IMR-90 (cell line): Measurements from ENCODE around the gene MAPK9. TPM values are rescaled to one million over a fixed set of nuclear protein-coding genes. Genes with fewer than 3 reads are reported as not detected.

Experiments
- ATAC-seq: fragments of 200-7000 bp; cut with Tn5 transposase; 2 replicates; pipeline ENCODE4 v1.9.1; 2020; ENCODE audit warnings: low read depth, mild to moderate bottlenecking, moderate library complexity
- BruUV-seq: library from RNA; stranded (reverse); fragments of 400-500 nt; replicated peaks from 2 replicates; lab custom pipeline; 2021; lab: Mats Ljungman, UMichigan
- CTCF ChIA-PET: fragments of 300-600 bp; formaldehyde crosslinking; extraction: SDS; loops from one replicate; lab custom pipeline; 2021; ENCODE audit warnings: antibody characterized with exemption; lab: Yijun Ruan, JAX
- POLR2A ChIA-PET: fragments of 300-600 bp; sonication (Branson Sonifier 250); formaldehyde crosslinking; loops from one replicate; lab custom pipeline; 2022; ENCODE audit warnings: antibody characterized with exemption; ENCODE audit not compliant: unreplicated experiment; lab: Charles Lee
- DNase-seq: peaks from one replicate; pipeline ENCODE4 v3.0.0; 2013
- H2AFZ ChIP-seq: replicated peaks from 2 replicates; pipeline ENCODE3; 2013; ENCODE audit warnings: low read length, mild to moderate bottlenecking; ENCODE audit not compliant: poor library complexity
- H2AK5ac ChIP-seq: 2 replicates; pipeline ENCODE4 v1.6.1; 2013; ENCODE audit warnings: low read depth, low read length, inconsistent platforms
- H2AK9ac ChIP-seq: replicated peaks from 2 replicates; pipeline ENCODE3; 2013; ENCODE audit warnings: mild to moderate bottlenecking, low read depth, low read length, moderate library complexity; ENCODE audit not compliant: poor library complexity
- H2BK120ac ChIP-seq: 2 replicates; pipeline ENCODE4 v1.6.1; 2013; ENCODE audit warnings: low read depth, low read length, inconsistent platforms
- H2BK15ac ChIP-seq: 3 replicates; pipeline ENCODE4 v1.6.1; 2013; ENCODE audit warnings: low read depth, low read length, inconsistent platforms
- H2BK20ac ChIP-seq: 2 replicates; pipeline ENCODE4 v1.6.1; 2013; ENCODE audit warnings: low read depth, mild to moderate bottlenecking, inconsistent platforms, low read length, moderate library complexity
- H2BK5ac ChIP-seq: 2 replicates; pipeline ENCODE4 v1.6.1; 2013; ENCODE audit warnings: mild to moderate bottlenecking, low read depth, low read length, inconsistent platforms; ENCODE audit not compliant: poor library complexity, severe bottlenecking
- H3K14ac ChIP-seq: replicated peaks from 2 replicates; pipeline ENCODE4 v1.6.1; 2013; ENCODE audit warnings: low read depth, low read length, inconsistent platforms
- H3K18ac ChIP-seq: 2 replicates; pipeline ENCODE4 v1.6.1; 2013; ENCODE audit warnings: low read depth, low read length, control low read depth
- H3K23ac ChIP-seq: 2 replicates; pipeline ENCODE4 v1.6.1; 2013; ENCODE audit warnings: low read depth, low read length, inconsistent platforms
- H3K27ac ChIP-seq: 2 replicates; pipeline ENCODE4 v1.5.1; 2013; ENCODE audit warnings: mild to moderate bottlenecking, control low read depth, low read length; ENCODE audit not compliant: insufficient read depth
- H3K27me3 ChIP-seq: 2 replicates; pipeline ENCODE4 v1.6.1; 2013; ENCODE audit warnings: low read length; ENCODE audit not compliant: control insufficient read depth, insufficient read depth
- H3K36me3 ChIP-seq: 2 replicates; pipeline ENCODE4 v1.6.1; 2013; ENCODE audit warnings: low read length, mixed read lengths; ENCODE audit not compliant: control insufficient read depth, insufficient read depth
- H3K4ac ChIP-seq: 2 replicates; pipeline ENCODE4 v1.6.1; 2013; ENCODE audit warnings: low read depth, low read length, inconsistent platforms
- H3K4me1 ChIP-seq: 2 replicates; pipeline ENCODE4 v1.6.1; 2013; ENCODE audit warnings: low read length, mixed read lengths; ENCODE audit not compliant: control insufficient read depth, insufficient read depth
- H3K4me2 ChIP-seq: 2 replicates; pipeline ENCODE4 v1.6.1; 2013; ENCODE audit warnings: low read depth, mild to moderate bottlenecking, control low read depth, low read length, moderate library complexity
- H3K4me3 ChIP-seq: 2 replicates; pipeline ENCODE4 v1.5.1; 2013; ENCODE audit warnings: low read depth, mild to moderate bottlenecking, control low read depth, low read length, moderate library complexity; ENCODE audit not compliant: insufficient read depth
- H3K56ac ChIP-seq: 2 replicates; pipeline ENCODE4 v1.6.1; 2013; ENCODE audit warnings: low read length, inconsistent platforms; ENCODE audit not compliant: insufficient read depth; ENCODE audit errors: extremely low read depth
- H3K79me1 ChIP-seq, 2 experiments: 2 replicates each; pipeline ENCODE4 v1.6.1; 2013; ENCODE audit warnings: low read length in 2 of 2, inconsistent platforms in 1 of 2, low read depth in 1 of 2
- H3K9ac ChIP-seq: 2 replicates; pipeline ENCODE4 v1.6.1; 2013; ENCODE audit warnings: low read depth, low read length, control low read depth
- H3K9me1 ChIP-seq: 2 replicates; pipeline ENCODE4 v1.6.1; 2013; ENCODE audit warnings: low read length, inconsistent platforms; ENCODE audit not compliant: insufficient read depth
- H3K9me3 ChIP-seq: 2 replicates; pipeline ENCODE4 v1.6.1; 2013; ENCODE audit warnings: low read length; ENCODE audit not compliant: control insufficient read depth, insufficient read depth
- H4K20me1 ChIP-seq: 2 replicates; pipeline ENCODE4 v1.6.1; 2013; ENCODE audit warnings: low read length, inconsistent platforms; ENCODE audit not compliant: insufficient read depth
- H4K5ac ChIP-seq: 2 replicates; pipeline ENCODE4 v1.6.1; 2013; ENCODE audit warnings: mild to moderate bottlenecking, low read depth, low read length, control low read depth
- H4K8ac ChIP-seq, 2 experiments: 2 replicates each; pipeline ENCODE4 v1.6.1; 2013; ENCODE audit warnings: low read depth in 2 of 2, low read length in 2 of 2, control low read depth in 1 of 2, inconsistent platforms in 1 of 2
- H4K91ac ChIP-seq: 2 replicates; pipeline ENCODE4 v1.6.1; 2013; ENCODE audit warnings: low read depth, low read length, inconsistent platforms; ENCODE audit not compliant: insufficient read depth
- BHLHE40 ChIP-seq: fragments of 150-350 bp; IDR thresholded peaks from 2 replicates; pipeline ENCODE4 v1.6.1; 2016; ENCODE audit warnings: mild to moderate bottlenecking, low read depth, low read length
- CEBPB ChIP-seq: IDR thresholded peaks from 2 replicates; pipeline ENCODE4 v1.6.1; 2012; ENCODE audit warnings: low read depth, low read length, improper control_type of control experiment
- CHD1 ChIP-seq: IDR thresholded peaks from 2 replicates; pipeline ENCODE4 v1.6.1; 2012; ENCODE audit warnings: low read depth, low read length, improper control_type of control experiment
- FOS ChIP-seq: fragments of 150-350 bp; IDR thresholded peaks from 2 replicates; pipeline ENCODE4 v1.6.1; 2016; ENCODE audit warnings: low read depth, low read length
- MAZ ChIP-seq: IDR thresholded peaks from 2 replicates; pipeline ENCODE4 v1.6.1; 2012; ENCODE audit warnings: low read depth, mild to moderate bottlenecking, low read length, improper control_type of control experiment, moderate library complexity, borderline replicate concordance
- MXI1 ChIP-seq: IDR thresholded peaks from 2 replicates; pipeline ENCODE4 v1.6.1; 2012; ENCODE audit warnings: low read depth, mild to moderate bottlenecking, low read length, moderate library complexity, borderline replicate concordance
- NFE2L2 ChIP-seq: fragments of 150-350 bp; IDR thresholded peaks from 2 replicates; pipeline ENCODE4 v1.6.1; 2016; ENCODE audit warnings: low read depth, mild to moderate bottlenecking, low read length
- RCOR1 ChIP-seq: IDR thresholded peaks from 2 replicates; pipeline ENCODE4 v1.6.1; 2012; ENCODE audit warnings: mild to moderate bottlenecking, low read length, improper control_type of control experiment; ENCODE audit not compliant: insufficient replicate concordance
- WGBS, 2 experiments: methylation state at CpG; one replicate each; pipeline versions ENCODE4 v1.1.5 to v1.1.7; 2013; ENCODE audit warnings: missing lambda C conversion rate in 2 of 2; ENCODE audit not compliant: insufficient read length in 1 of 2; ENCODE audit errors: extremely low coverage in 2 of 2; 5-methylcytosine and 5-hydroxymethylcytosine counted together
- dilution Hi-C: fragments of 300-500 bp; cut with HindIII; formaldehyde crosslinking; loops from one replicate; pipeline ENCODE4 v1.14.3; 2018; ENCODE audit warnings: low sequenced_read_pairs; ENCODE audit not compliant: unreplicated experiment
- in situ Hi-C: fragments of 300-500 bp; cut with MboI; formaldehyde crosslinking; loops from 3 replicates; pipeline ENCODE4 v1.14.3; 2019; ENCODE audit warnings: low sequenced_read_pairs, inconsistent platforms, mixed read lengths
- intact Hi-C: fragments of 100-400 bp; cut with micrococcal nuclease; formaldehyde crosslinking; loops from 2 replicates; pipeline ENCODE4 v1.10.0; 2022
- polyA plus RNA-seq, 3 experiments: library from polyadenylated mRNA; depleted of rRNA; stranded (reverse); fragments of >200 nt; gene quantifications; 2 replicates each; pipeline ENCODE4 v1.2.3, GENCODE V29; 2012; ENCODE audit warnings: low replicate concordance in 1 of 3
- total RNA-seq: library from RNA; depleted of rRNA; stranded (reverse); fragments of >200 nt; gene quantifications from 2 replicates; pipeline ENCODE4 v1.2.3, GENCODE V29; 2012
- TF ChIP-seq, protein P1 (sequence below): fragments of 150-350 bp; IDR thresholded peaks from 2 replicates; pipeline ENCODE4 v1.6.1; 2016; ENCODE audit warnings: low read depth, mild to moderate bottlenecking, low read length, moderate library complexity, borderline replicate concordance

Gene MAPK9
- total and polyA plus RNA-seq, 2 of the 4 experiments (the other 2 are of a cell fraction) = 22.9 to 23.3 TPM

GRCh38 chr5:180213657-180214207, 78.2 kb downstream of the MAPK9 start:
- Histone ChIP-seq H3K9ac (no peak overlapping the region), H3K23ac (no peak overlapping the region), H3K36me3 (no peaks in the 10 kb centered on the region), H3K4me2 (no peak overlapping the region), H4K5ac (no peak overlapping the region), H3K4me3 (no peak overlapping the region), H3K79me1 (no peaks in the 10 kb centered on the region), H4K91ac (no peak overlapping the region), H2BK20ac (no peak overlapping the region), H3K27ac (no peak overlapping the region), H3K9me1 (no peaks in the 10 kb centered on the region; the same call in 1 of the 2 replicates), H3K9me3 (peaks cover 14% of the 10 kb centered on the region; the same call in 1 of the 2 replicates), H3K4me1 (no peaks in the 10 kb centered on the region), H2AFZ (peak overlapping the region; percentile 14), H2BK15ac (no peak overlapping the region), H2BK5ac (no peak overlapping the region), H4K20me1 (no peaks in the 10 kb centered on the region), H3K14ac (no peak overlapping the region), H3K27me3 (no peaks in the 10 kb centered on the region; the same call in 1 of the 2 replicates), H3K56ac (no peak overlapping the region), H3K18ac (no peak overlapping the region), H2BK120ac (no peak overlapping the region), H3K4ac (no peak overlapping the region), H2AK5ac (no peak overlapping the region), H2AK9ac (no peak overlapping the region), H4K8ac (no peak overlapping the region)
- in situ Hi-C loops = no loop called here
- intact Hi-C loops = no loop called here
- ChIA-PET CTCF (no interaction called here), POLR2A (no interaction called here)
- dilution Hi-C loops = no loop called here
- ATAC-seq (no peak), DNase-seq (no peak)
- no TSS peak for BruUV-seq
- TF ChIP-seq FOS (no peak), RCOR1 (no peak), NFE2L2 (no peak), BHLHE40 (no peak), CEBPB (no peak), CHD1 (no peak), MAZ (no peak), MXI1 (no peak)
- TF ChIP-seq, protein P1, sequence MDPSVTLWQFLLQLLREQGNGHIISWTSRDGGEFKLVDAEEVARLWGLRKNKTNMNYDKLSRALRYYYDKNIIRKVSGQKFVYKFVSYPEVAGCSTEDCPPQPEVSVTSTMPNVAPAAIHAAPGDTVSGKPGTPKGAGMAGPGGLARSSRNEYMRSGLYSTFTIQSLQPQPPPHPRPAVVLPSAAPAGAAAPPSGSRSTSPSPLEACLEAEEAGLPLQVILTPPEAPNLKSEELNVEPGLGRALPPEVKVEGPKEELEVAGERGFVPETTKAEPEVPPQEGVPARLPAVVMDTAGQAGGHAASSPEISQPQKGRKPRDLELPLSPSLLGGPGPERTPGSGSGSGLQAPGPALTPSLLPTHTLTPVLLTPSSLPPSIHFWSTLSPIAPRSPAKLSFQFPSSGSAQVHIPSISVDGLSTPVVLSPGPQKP = no peak
- WGBS, 2 experiments = 64% methylated on average over 5 of the region's 5 CpGs; no CpG with 5 or more reads in 1 of the 2 experiments
